Activated T-helper 2 cell treated with anti-CD3 and anti-CD28 coated beads, Interferon-gamma antibody, Interleukin-2, Interleukin-4, amounts not matched to agents 10 μg/mL and 5 μg/mL and 100 μg/mL, durations not matched to agents 14 hours and 24 hours and 36 hours (primary cell): Measurements from ENCODE around the gene ARSG. TPM values are rescaled to one million over a fixed set of nuclear protein-coding genes. Genes with fewer than 3 reads are reported as not detected.
"Not testable (repeated sequence)": the region's sequence is repeated elsewhere in the genome, so short reads cannot be mapped to it uniquely, and the experiment has no call there.

ENCODE experiments used
- DNase-seq: peaks from one replicate; pipeline ENCODE4 v3.0.0; 2021; ENCODE audit warnings: low spot score
- H3K27ac Mint-ChIP-seq: one replicate; pipeline ENCODE4 v1.8.0; 2021; ENCODE audit warnings: mixed read lengths
- H3K27me3 Mint-ChIP-seq: one replicate; pipeline ENCODE4 v1.8.0; 2021; ENCODE audit warnings: low read depth, mixed read lengths
- H3K36me3 Mint-ChIP-seq: one replicate; pipeline ENCODE4 v1.8.0; 2021; ENCODE audit warnings: low read depth, mixed read lengths
- H3K4me1 Mint-ChIP-seq: one replicate; pipeline ENCODE4 v1.8.0; 2021; ENCODE audit warnings: low read depth, mixed read lengths
- H3K4me3 Mint-ChIP-seq: one replicate; pipeline ENCODE4 v1.8.0; 2021; ENCODE audit warnings: low read depth, mild to moderate bottlenecking, moderate library complexity, mixed read lengths
- H3K9me3 Mint-ChIP-seq: one replicate; pipeline ENCODE4 v1.8.0; 2021; ENCODE audit warnings: mixed read lengths
- intact Hi-C: fragments of 100-400 bp; cut with micrococcal nuclease; formaldehyde crosslinking; loops from one replicate; pipeline ENCODE4 v1.15.1; 2023
- total RNA-seq: library from RNA; stranded (reverse); gene quantifications from 2 replicates; pipeline ENCODE4 v1.2.3, GENCODE V29; 2022

Gene ARSG
- total RNA-seq, 1 donor from 2014 or later: 7.3 TPM

- intact Hi-C loops: no loop called here
- Mint-ChIP-seq H3K36me3 (peaks cover 13% of the 10 kb centered on the region), H3K4me3 (no peak overlapping the region), H3K4me1 (peaks cover 14% of the 10 kb centered on the region), H3K27me3 (no peaks in the 10 kb centered on the region), H3K27ac (no peak overlapping the region), H3K9me3 (peaks cover 25% of the 10 kb centered on the region)
- DNase-seq: no peak
Measured at GRCh38 chr17:68328676-68329075, 37.4 kb downstream of the ARSG start.

GRCh38 chr17:68329331-68329730 lies 38.0 kb downstream of the ARSG start:
- intact Hi-C loops: no loop called here
- Mint-ChIP-seq H3K27me3 (no peaks in the 10 kb centered on the region), H3K9me3 (peaks cover 25% of the 10 kb centered on the region), H3K4me1 (peaks cover 11% of the 10 kb centered on the region), H3K4me3 (no peak overlapping the region), H3K36me3 (peaks cover 13% of the 10 kb centered on the region), H3K27ac (no peak overlapping the region)
- DNase-seq: no peak

- Mint-ChIP-seq H3K36me3 (peaks cover 13% of the 10 kb centered on the region), H3K9me3 (peaks cover 25% of the 10 kb centered on the region)
- H3K4me3 Mint-ChIP-seq, DNase-seq, H3K4me1 Mint-ChIP-seq, H3K27ac Mint-ChIP-seq, intact Hi-C loops, H3K27me3 Mint-ChIP-seq: not testable (repeated sequence)
Measured at GRCh38 chr17:68331932-68332331, 40.6 kb downstream of the ARSG start.

- peaks cover 13% of the 10 kb centered on the region for H3K36me3 Mint-ChIP-seq
Measured at GRCh38 chr17:68334393-68334792, 43.1 kb downstream of the ARSG start.

GRCh38 chr17:68341482-68341881 lies 50.2 kb downstream of the ARSG start:
- H3K4me1 Mint-ChIP-seq: peaks cover 31% of the 10 kb centered on the region
- peaks cover 3% of the 10 kb centered on the region for H3K36me3 Mint-ChIP-seq
- H3K27me3 Mint-ChIP-seq: no peaks in the 10 kb centered on the region
- DNase-seq: no peak
- no peaks in the 10 kb centered on the region for H3K9me3 Mint-ChIP-seq
- intact Hi-C loops: no loop called here
- H3K27ac Mint-ChIP-seq: no peak overlapping the region
- H3K4me3 Mint-ChIP-seq: no peak overlapping the region

More at GRCh38 chr17:68334393-68334792, 43.1 kb downstream of the ARSG start:
- no peak for DNase-seq
- Mint-ChIP-seq H3K9me3 (peaks cover 25% of the 10 kb centered on the region), H3K4me1 (no peaks in the 10 kb centered on the region), H3K27ac (no peak overlapping the region), H3K4me3 (no peak overlapping the region), H3K27me3 (no peaks in the 10 kb centered on the region)
- intact Hi-C loops: no loop called here

GRCh38 chr17:68343976-68344375 lies 52.7 kb downstream of the ARSG start:
- intact Hi-C loops: loop anchor here (1.0 kb wide), 1 partner anchor 12 kb away; no protein-coding TSS in a partner anchor
- no peak for DNase-seq
- no peaks in the 10 kb centered on the region for H3K9me3 Mint-ChIP-seq

GRCh38 chr17:68344701-68345136 lies 53.4 kb downstream of the ARSG start:
- intact Hi-C loops: loop anchor here (1.0 to 5.0 kb wide), 5 partner anchors 12 to 162 kb away; no protein-coding TSS in a partner anchor

More at GRCh38 chr17:68343976-68344375, 52.7 kb downstream of the ARSG start:
- H3K27ac Mint-ChIP-seq: peak overlapping the region; percentile 13
- peaks cover 13% of the 10 kb centered on the region for H3K36me3 Mint-ChIP-seq
- H3K4me3 Mint-ChIP-seq: no peak overlapping the region
- H3K4me1 Mint-ChIP-seq: peaks cover 51% of the 10 kb centered on the region
- H3K27me3 Mint-ChIP-seq: no peaks in the 10 kb centered on the region

GRCh38 chr17:68346448-68346847 lies 55.2 kb downstream of the ARSG start:
- intact Hi-C loops: loop anchor here (5.0 kb wide), 4 partner anchors 34 to 164 kb away; no protein-coding TSS in a partner anchor
- Mint-ChIP-seq H3K27ac (peak overlapping the region; percentile 95), H3K27me3 (no peaks in the 10 kb centered on the region), H3K4me3 (peak overlapping the region; percentile 59), H3K9me3 (no peaks in the 10 kb centered on the region), H3K4me1 (peaks cover 65% of the 10 kb centered on the region), H3K36me3 (peaks cover 16% of the 10 kb centered on the region)
- peak; percentile 67 for DNase-seq

More at GRCh38 chr17:68344701-68345136, 53.4 kb downstream of the ARSG start:
- peak; percentile 29 for DNase-seq
- H3K27ac Mint-ChIP-seq: peak overlapping the region; percentile 13
- H3K9me3 Mint-ChIP-seq: no peaks in the 10 kb centered on the region
- H3K4me3 Mint-ChIP-seq: peak overlapping the region; percentile 4
- H3K36me3 Mint-ChIP-seq: peaks cover 13% of the 10 kb centered on the region
- H3K27me3 Mint-ChIP-seq: no peaks in the 10 kb centered on the region
- peaks cover 55% of the 10 kb centered on the region for H3K4me1 Mint-ChIP-seq

- peak overlapping the region; percentile 95 for H3K27ac Mint-ChIP-seq
- H3K4me3 Mint-ChIP-seq: peak overlapping the region; percentile 43
- no peak for DNase-seq
- H3K36me3 Mint-ChIP-seq: peaks cover 24% of the 10 kb centered on the region
- no peaks in the 10 kb centered on the region for H3K9me3 Mint-ChIP-seq
- H3K4me1 Mint-ChIP-seq: peaks cover 73% of the 10 kb centered on the region
- intact Hi-C loops: loop anchor here (5.0 kb wide), 4 partner anchors 35 to 165 kb away; no protein-coding TSS in a partner anchor
- H3K27me3 Mint-ChIP-seq: no peaks in the 10 kb centered on the region
Measured at GRCh38 chr17:68347380-68347779, 56.1 kb downstream of the ARSG start.

- intact Hi-C loops: loop anchor here (1.0 to 5.0 kb wide), 7 partner anchors 37 to 167 kb away; no protein-coding TSS in a partner anchor
- DNase-seq: peak; percentile 52
- H3K27me3 Mint-ChIP-seq: no peaks in the 10 kb centered on the region
- no peaks in the 10 kb centered on the region for H3K9me3 Mint-ChIP-seq
- H3K4me1 Mint-ChIP-seq: peaks cover 78% of the 10 kb centered on the region
- H3K4me3 Mint-ChIP-seq: no peak overlapping the region
- peak overlapping the region; percentile 36 for H3K27ac Mint-ChIP-seq
- peaks cover 24% of the 10 kb centered on the region for H3K36me3 Mint-ChIP-seq
Measured at GRCh38 chr17:68349157-68349556, 57.9 kb downstream of the ARSG start.

GRCh38 chr17:68351395-68351794 lies 60.1 kb downstream of the ARSG start:
- no peak for DNase-seq
- H3K27ac Mint-ChIP-seq: no peak overlapping the region
- no peaks in the 10 kb centered on the region for H3K27me3 Mint-ChIP-seq
- intact Hi-C loops: loop anchor here (10.0 kb wide), 1 partner anchor 147 kb away; no protein-coding TSS in a partner anchor
- H3K36me3 Mint-ChIP-seq: peaks cover 21% of the 10 kb centered on the region
- no peak overlapping the region for H3K4me3 Mint-ChIP-seq
- no peaks in the 10 kb centered on the region for H3K9me3 Mint-ChIP-seq
- peaks cover 76% of the 10 kb centered on the region for H3K4me1 Mint-ChIP-seq

GRCh38 chr17:68352041-68352440 lies 60.7 kb downstream of the ARSG start:
- peaks cover 80% of the 10 kb centered on the region for H3K4me1 Mint-ChIP-seq
- H3K36me3 Mint-ChIP-seq: peaks cover 22% of the 10 kb centered on the region
- no peaks in the 10 kb centered on the region for H3K9me3 Mint-ChIP-seq
- intact Hi-C loops: loop anchor here (10.0 kb wide), 1 partner anchor 147 kb away; no protein-coding TSS in a partner anchor
- no peak overlapping the region for H3K4me3 Mint-ChIP-seq
- no peaks in the 10 kb centered on the region for H3K27me3 Mint-ChIP-seq
- DNase-seq: no peak
- H3K27ac Mint-ChIP-seq: no peak overlapping the region

GRCh38 chr17:68352671-68353070 lies 61.4 kb downstream of the ARSG start:
- intact Hi-C loops: loop anchor here (10.0 kb wide), 1 partner anchor 148 kb away; no protein-coding TSS in a partner anchor
- H3K27ac Mint-ChIP-seq, H3K27me3 Mint-ChIP-seq, H3K9me3 Mint-ChIP-seq, DNase-seq, H3K4me3 Mint-ChIP-seq: not testable (repeated sequence)
- peaks cover 22% of the 10 kb centered on the region for H3K36me3 Mint-ChIP-seq
- H3K4me1 Mint-ChIP-seq: peaks cover 80% of the 10 kb centered on the region
